Measurements from ENCODE around the gene GPRASP1. TPM values are rescaled to one million over a fixed set of nuclear protein-coding genes. Genes with fewer than 3 reads are reported as not detected.

Gene GPRASP1
- total RNA-seq, 1 experiment from 2014 or later = 3.2 TPM

GRCh38 chrX:102694749-102695148 is 43.5 kb downstream of the GPRASP1 start:
- H3K56ac ChIP-seq (ENCODE audit: insufficient read length, low read depth, low read length) = no peak overlapping the region
- no peak overlapping the region for H3K27ac Mint-ChIP-seq
- no peak overlapping the region for H2BK120ac ChIP-seq (ENCODE audit: low read depth, low read length, poor library complexity, severe bottlenecking)
- H2AFZ ChIP-seq (ENCODE audit: low read length) = no peak overlapping the region
- no peaks in the 10 kb centered on the region for H3K4me1 Mint-ChIP-seq
- no peak overlapping the region for H2AK5ac ChIP-seq (ENCODE audit: insufficient read length, low read length)
- peaks cover 9% of the 10 kb centered on the region for H3K9me3 ChIP-seq (ENCODE audit: control insufficient read depth, low read depth, low read length)
- H3K27me3 ChIP-seq (ENCODE audit: insufficient read depth, low read length) = no peaks in the 10 kb centered on the region
- DNase-seq = no peak
- H3K79me2 ChIP-seq (ENCODE audit: insufficient read depth, low read length) = no peaks in the 10 kb centered on the region
- H3K79me1 ChIP-seq (ENCODE audit: insufficient read depth, low read depth, low read length, poor library complexity, severe bottlenecking) = no peaks in the 10 kb centered on the region
- no peak overlapping the region for H2BK15ac ChIP-seq (ENCODE audit: low read depth, low read length)
- no peak overlapping the region for H4K91ac ChIP-seq (ENCODE audit: insufficient read length, low read depth, low read length)
- H2BK5ac ChIP-seq (ENCODE audit: insufficient read length, low read length) = no peak overlapping the region
- no peak overlapping the region for H4K5ac ChIP-seq (ENCODE audit: insufficient read length, low read depth, low read length)
- no peak overlapping the region for H4K8ac ChIP-seq (replicated peaks; ENCODE audit: insufficient read length, low read depth, low read length)
- H3K9me3 Mint-ChIP-seq = peaks cover 66 to 72% of the 10 kb centered on the region in 2 experiments
- no peak overlapping the region for H2BK12ac ChIP-seq (ENCODE audit: insufficient read length, low read depth, low read length)
- no peak overlapping the region for H3K23ac ChIP-seq (ENCODE audit: insufficient read length, low read depth, low read length)
- H3K18ac ChIP-seq (ENCODE audit: insufficient read length, low read depth, low read length) = no peak overlapping the region
- H3K36me3 Mint-ChIP-seq (ENCODE audit: insufficient read depth in 1 of 3, low read depth in 3 of 3) = peaks cover 4 to 9% (median 8%) of the 10 kb centered on the region in 3 experiments; a peak in 4 of 7 replicates
- no peaks in the 10 kb centered on the region; the same call in 1 of the 2 replicates for H3K27me3 Mint-ChIP-seq (ENCODE audit: low read depth)
- no peak overlapping the region for H3K4ac ChIP-seq (ENCODE audit: low read depth, low read length)
- H3K4me3 Mint-ChIP-seq = no peak overlapping the region
- no peak overlapping the region for H2BK20ac ChIP-seq (ENCODE audit: low read depth, low read length, poor library complexity, severe bottlenecking)
- no peak overlapping the region for H3K9ac ChIP-seq (ENCODE audit: extremely low read depth, insufficient read length, low read length)
- H3K23me2 ChIP-seq (ENCODE audit: insufficient read length, low read depth, low read length, poor library complexity, severe bottlenecking) = no peaks in the 10 kb centered on the region
- H3T11ph ChIP-seq (ENCODE audit: low read length) = no peak overlapping the region
- H3K14ac ChIP-seq (ENCODE audit: insufficient read depth, low read length) = no peak overlapping the region
- no peak overlapping the region for H3K4me2 ChIP-seq (ENCODE audit: insufficient read depth, insufficient read length, low read length)
- H4K20me1 ChIP-seq (ENCODE audit: control insufficient read depth, insufficient read depth, insufficient read length) = no peaks in the 10 kb centered on the region
- WGBS (ENCODE audit: extremely low coverage, insufficient read length, low lambda C conversion rate) = no CpG with 5 or more reads among the region's 3 CpGs
- no peaks in the 10 kb centered on the region for H3K4me1 ChIP-seq (ENCODE audit: insufficient read depth, low read length)
- no peak overlapping the region for H3K27ac ChIP-seq (ENCODE audit: insufficient read length, low read depth, low read length)
- TF ChIP-seq CTCF (conservative IDR thresholded peaks at IDR 0.05) = no peak

All from H9 (cell line).